HFFc6 (cell line): ENCODE data around the gene PIGR. TPM values are rescaled to one million over a fixed set of nuclear protein-coding genes. Genes with fewer than 3 reads are reported as not detected.

Source experiments
- DNase-seq: peaks from one replicate; pipeline ENCODE4 v3.0.0-alpha.2; 2018
- H3K27ac Mint-ChIP-seq: 2 replicates; pipeline ENCODE4 v1.8.0; 2020; ENCODE audit warnings: mild to moderate bottlenecking, mixed read lengths
- H3K27me3 Mint-ChIP-seq: 2 replicates; pipeline ENCODE4 v1.8.0; 2021; ENCODE audit warnings: mild to moderate bottlenecking, moderate library complexity, mixed read lengths; ENCODE audit not compliant: insufficient read depth
- H3K36me3 Mint-ChIP-seq: 2 replicates; pipeline ENCODE4 v1.8.0; 2021; ENCODE audit warnings: low read depth, mixed read lengths
- H3K4me1 Mint-ChIP-seq: 2 replicates; pipeline ENCODE4 v1.8.0; 2020; ENCODE audit warnings: low read depth, mixed read lengths
- H3K4me3 Mint-ChIP-seq: 2 replicates; pipeline ENCODE4 v1.8.0; 2020; ENCODE audit warnings: mild to moderate bottlenecking, moderate library complexity, mixed read lengths
- H3K9me3 Mint-ChIP-seq: 2 replicates; pipeline ENCODE4 v1.8.0; 2020; ENCODE audit warnings: mild to moderate bottlenecking, mixed read lengths
- CTCF ChIP-seq: fragments of 200-600 bp; sonication (generic); IDR thresholded peaks from 2 replicates; pipeline ENCODE4 v1.5.0; 2021; ENCODE audit warnings: antibody characterized with exemption, mild to moderate bottlenecking
- total RNA-seq, 6 experiments: library from RNA; stranded (reverse); fragmentation: NEBNext Ultra II Directional; extraction: Animal tissue kit (Norgen Biotek cat#: 25700); gene quantifications; 2 replicates in 1 of 6; 3 replicates in 5 of 6; pipeline ENCODE4 v1.2.3, GENCODE V29; 2021

The PIGR gene
- total RNA-seq, 6 experiments from 2014 or later: 0.14 to 0.26 TPM; not detected in 4

DNA sequence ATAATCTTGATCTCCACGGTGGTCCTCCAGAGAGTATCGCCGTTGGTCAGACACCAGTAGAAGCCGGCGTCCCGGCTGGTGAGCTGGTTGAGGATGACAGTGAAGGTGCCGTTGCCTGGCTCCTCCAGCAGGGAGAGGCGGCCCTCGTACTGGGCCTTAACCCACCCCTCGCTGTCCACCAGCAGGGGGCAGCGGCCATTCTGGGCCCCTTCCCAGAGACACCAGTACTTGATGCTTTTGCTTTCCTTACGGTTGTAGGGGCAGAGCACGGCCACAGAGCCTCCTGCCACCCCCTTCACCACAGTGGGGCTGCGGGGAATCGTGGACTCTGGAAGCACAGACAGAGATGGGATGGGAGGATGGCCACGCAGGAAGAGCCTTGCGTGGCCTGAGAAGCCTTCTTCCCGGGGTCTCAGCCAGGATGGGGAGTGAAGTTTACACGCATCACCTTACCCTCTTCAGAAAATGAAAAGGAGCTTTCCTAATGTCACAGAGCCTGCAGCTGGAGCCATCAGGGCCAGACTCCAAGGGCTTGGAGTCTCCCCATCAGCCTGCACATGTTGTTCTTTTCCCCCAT, 10.7 kb downstream of the PIGR start:
- Mint-ChIP-seq H3K27me3 (peaks cover 3% of the 10 kb centered on the region), H3K4me1 (no peaks in the 10 kb centered on the region), H3K27ac (no peak overlapping the region), H3K36me3 (no peaks in the 10 kb centered on the region), H3K9me3 (no peaks in the 10 kb centered on the region), H3K4me3 (no peak overlapping the region)
- no peak for DNase-seq
- TF ChIP-seq CTCF: peak; percentile 75

DNA sequence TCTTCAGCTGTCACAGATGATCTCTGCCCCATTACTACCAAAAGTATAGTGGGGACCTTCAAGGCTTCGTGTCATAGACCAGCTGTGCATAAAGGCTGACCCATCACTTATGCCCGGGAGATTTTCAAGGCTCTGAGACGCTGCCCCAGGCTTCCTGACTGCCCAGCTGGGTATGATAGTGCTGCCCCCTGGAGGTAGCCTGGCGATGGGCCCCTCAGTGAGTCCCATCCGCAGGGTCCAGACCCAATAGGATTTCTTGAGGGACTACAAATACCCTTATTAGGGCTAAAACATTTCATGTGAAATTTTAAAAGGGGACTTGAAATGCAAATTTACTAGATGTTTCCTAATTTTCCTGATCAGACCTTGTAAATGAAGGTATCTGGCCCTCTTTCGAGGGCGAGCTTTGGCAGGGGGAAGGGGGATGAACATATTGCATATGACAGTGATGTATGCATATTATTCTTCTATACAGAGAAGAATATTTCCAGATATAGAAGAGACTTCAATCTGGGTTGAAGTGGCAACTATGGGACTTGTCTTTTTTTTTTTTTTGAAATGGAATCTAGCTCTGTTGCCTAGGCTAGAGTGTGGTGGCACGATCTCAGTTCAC, 12.8 kb downstream of the PIGR start:
- Mint-ChIP-seq H3K27me3 (no peaks in the 10 kb centered on the region; the same call in none of the 2 replicates), H3K27ac (no peak overlapping the region), H3K9me3 (no peaks in the 10 kb centered on the region), H3K4me1 (no peaks in the 10 kb centered on the region), H3K36me3 (no peaks in the 10 kb centered on the region), H3K4me3 (no peak overlapping the region)
- DNase-seq: no peak
- TF ChIP-seq CTCF: peak; percentile 77

DNA sequence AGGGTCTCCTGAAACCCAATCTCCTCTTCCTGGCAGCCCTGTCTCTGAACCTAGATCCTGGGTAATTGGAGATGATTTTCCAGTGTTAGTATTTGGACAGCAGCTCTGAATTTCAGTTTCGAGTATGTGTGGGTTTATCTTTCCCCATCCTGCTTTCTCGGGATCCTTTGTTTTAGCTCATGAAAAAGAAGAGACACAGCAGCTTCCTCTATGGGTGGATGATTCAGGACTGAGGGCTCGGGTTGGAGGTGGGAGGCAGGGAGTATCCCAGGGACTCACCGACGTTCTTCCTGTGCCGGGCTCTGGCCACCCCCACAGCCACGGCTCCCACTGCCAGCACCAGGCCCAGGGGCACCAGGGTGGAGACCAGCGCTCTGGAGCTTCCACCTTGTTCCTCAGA, 14.1 kb downstream of the PIGR start:
- no peak for DNase-seq
- Mint-ChIP-seq H3K36me3 (no peaks in the 10 kb centered on the region), H3K4me1 (peaks cover 8% of the 10 kb centered on the region), H3K9me3 (no peaks in the 10 kb centered on the region), H3K4me3 (no peak overlapping the region), H3K27ac (no peak overlapping the region), H3K27me3 (no peaks in the 10 kb centered on the region; the same call in none of the 2 replicates)
- no peak for TF ChIP-seq CTCF

DNA sequence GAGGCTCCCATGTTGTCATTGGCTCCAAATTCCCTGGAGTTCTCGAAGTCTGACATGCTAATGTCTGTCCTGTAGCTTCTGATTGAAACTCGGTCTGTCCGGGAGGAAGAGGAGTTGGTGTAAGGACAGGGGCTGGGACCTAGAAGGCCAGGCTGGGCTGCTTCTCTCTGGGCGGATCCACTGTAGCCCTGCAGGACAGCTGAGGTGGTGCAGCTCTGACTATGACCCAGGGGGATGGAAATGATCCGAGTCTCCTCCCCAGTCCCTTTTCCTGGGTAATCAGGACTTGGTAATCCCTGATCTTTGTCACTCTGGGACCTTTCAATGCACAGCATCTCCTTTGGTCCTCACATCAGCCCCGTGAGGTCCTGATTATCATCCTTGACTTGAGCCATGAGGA, 14.6 kb downstream of the PIGR start:
- H3K36me3 Mint-ChIP-seq: no peaks in the 10 kb centered on the region

GRCh38 chr1:206930210-206930798, 16.0 kb downstream of the PIGR start:
- Mint-ChIP-seq H3K9me3 (no peaks in the 10 kb centered on the region), H3K4me1 (peaks cover 18% of the 10 kb centered on the region), H3K27me3 (no peaks in the 10 kb centered on the region; the same call in none of the 2 replicates), H3K4me3 (no peak overlapping the region), H3K27ac (no peak overlapping the region), H3K36me3 (no peaks in the 10 kb centered on the region)
- no peak for TF ChIP-seq CTCF
- DNase-seq: no peak

More for the DNA sequence above, 14.6 kb downstream of the PIGR start:
- TF ChIP-seq CTCF: peak; percentile 35; the same call in 1 of the 2 replicates
- Mint-ChIP-seq H3K4me1 (peaks cover 12% of the 10 kb centered on the region), H3K27me3 (no peaks in the 10 kb centered on the region; the same call in none of the 2 replicates), H3K27ac (no peak overlapping the region), H3K4me3 (no peak overlapping the region), H3K9me3 (no peaks in the 10 kb centered on the region)
- no peak for DNase-seq
